ENCODE data around the gene HARS1. TPM values are rescaled to one million over a fixed set of nuclear protein-coding genes. Genes with fewer than 3 reads are reported as not detected.
A peak's percentile ranks its signal among the peaks of the same experiment; 100 is the strongest.
"Not testable (repeated sequence)": the region's sequence is repeated elsewhere in the genome, so short reads cannot be mapped to it uniquely, and the experiment has no call there.

The HARS1 gene, protein sequence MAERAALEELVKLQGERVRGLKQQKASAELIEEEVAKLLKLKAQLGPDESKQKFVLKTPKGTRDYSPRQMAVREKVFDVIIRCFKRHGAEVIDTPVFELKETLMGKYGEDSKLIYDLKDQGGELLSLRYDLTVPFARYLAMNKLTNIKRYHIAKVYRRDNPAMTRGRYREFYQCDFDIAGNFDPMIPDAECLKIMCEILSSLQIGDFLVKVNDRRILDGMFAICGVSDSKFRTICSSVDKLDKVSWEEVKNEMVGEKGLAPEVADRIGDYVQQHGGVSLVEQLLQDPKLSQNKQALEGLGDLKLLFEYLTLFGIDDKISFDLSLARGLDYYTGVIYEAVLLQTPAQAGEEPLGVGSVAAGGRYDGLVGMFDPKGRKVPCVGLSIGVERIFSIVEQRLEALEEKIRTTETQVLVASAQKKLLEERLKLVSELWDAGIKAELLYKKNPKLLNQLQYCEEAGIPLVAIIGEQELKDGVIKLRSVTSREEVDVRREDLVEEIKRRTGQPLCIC
- 10 to 100 TPM; 55.2 to 81.9 (median 67.2) TPM for polyA plus RNA-seq (ENCODE audit: insufficient read length in 4 of 4)

DNA sequence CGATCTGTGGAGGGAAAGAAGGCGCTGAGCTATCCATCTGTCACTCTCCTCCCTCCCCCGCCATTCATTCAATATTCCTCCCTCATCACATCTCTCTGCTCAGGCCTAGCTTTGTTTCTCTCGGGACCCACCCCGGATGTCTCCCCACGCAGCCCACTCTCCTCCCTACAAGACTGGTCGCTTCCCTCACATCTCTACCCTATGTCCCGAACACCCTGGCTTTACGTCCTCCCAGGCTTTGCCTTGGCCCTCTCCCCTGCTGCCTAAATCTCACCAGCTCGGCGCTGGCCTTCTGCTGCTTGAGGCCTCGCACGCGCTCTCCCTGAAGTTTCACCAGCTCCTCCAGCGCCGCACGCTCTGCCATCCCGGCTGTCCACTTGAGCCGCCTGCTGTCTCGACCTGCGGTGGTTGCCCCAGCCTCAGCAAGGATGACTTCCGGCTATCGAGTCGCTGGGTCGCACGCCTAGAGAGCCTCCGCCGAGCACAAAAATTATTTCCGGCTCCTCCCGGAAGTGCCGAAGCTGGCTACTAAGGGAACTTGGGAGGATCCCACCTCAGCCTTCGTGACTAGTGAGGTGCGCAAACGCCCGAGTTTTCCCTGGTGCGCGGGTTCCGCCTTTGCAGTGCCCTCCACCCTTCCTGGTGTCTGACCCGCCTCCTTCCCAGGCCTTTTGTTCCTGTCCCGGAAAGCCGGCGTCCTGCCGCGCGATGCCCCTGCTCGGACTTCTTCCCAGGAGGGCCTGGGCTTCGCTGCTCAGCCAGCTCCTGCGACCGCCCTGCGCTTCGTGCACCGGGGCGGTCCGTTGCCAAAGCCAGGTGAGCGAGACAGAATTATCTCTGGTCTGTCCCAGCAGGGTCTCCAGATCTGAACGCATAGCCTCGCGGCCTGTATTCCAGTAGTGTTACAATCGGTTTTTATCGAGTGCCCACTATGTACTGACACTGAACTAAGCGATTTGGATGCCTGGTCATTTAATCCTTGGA lies at the start of gene HARS1, which contains the start of gene HARS2:
Gene HARS1, minus strand, starts transcription at position 430 of the 984 bp plus-strand sequence. Its CDS starts 66 bp downstream, at position 364.
Gene HARS2, plus strand, starts transcription at position 515 of the 984 bp plus-strand sequence. Its CDS starts 194 bp downstream, at position 709.
- DNase-seq (ENCODE audit: low read depth in 4 of 4, low spot score in 3 of 4), result peak; percentile 67 to 81 (median 73)

DNA sequence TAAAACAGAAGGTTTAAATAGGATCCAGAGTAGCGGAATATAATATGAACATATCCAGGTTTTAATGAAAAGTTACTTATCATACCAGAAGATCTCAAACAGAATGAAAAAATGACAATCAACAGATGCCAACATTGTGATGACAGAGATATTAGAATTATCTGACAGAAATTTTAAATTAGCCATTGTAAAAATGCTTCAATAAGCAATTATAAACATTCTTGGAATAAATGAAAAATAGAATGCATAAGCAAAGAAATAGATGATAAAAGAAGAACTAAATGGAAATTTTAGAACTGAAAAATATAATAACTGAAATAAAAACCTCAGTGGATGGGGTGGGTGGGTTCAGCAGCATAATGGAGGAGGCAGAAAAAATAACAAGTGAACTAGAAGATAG lies 46.3 kb upstream of the HARS1 start:
- no peak for DNase-seq (ENCODE audit: low read depth in 4 of 4, low spot score in 3 of 4)

DNA sequence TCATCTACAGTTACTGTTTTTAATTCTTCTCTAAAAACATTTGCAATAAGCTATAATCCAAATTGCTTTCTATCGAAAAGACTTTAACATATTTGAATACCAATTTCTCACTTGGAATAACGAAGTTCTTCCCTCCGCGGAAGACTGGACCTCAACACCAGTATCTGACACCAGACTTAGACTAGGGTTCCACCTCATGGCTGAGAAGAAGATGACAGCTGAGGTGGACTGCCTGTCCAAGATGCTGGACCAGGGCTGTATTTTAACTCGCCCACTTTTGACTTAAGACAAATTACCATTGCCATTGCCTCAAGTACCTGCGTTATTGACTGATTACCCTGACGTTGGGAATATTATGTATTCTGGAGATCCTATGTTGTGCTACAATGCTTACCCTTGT lies 43.2 kb upstream of the HARS1 start:
- DNase-seq (ENCODE audit: low read depth in 4 of 4, low spot score in 3 of 4), result no peak

DNA sequence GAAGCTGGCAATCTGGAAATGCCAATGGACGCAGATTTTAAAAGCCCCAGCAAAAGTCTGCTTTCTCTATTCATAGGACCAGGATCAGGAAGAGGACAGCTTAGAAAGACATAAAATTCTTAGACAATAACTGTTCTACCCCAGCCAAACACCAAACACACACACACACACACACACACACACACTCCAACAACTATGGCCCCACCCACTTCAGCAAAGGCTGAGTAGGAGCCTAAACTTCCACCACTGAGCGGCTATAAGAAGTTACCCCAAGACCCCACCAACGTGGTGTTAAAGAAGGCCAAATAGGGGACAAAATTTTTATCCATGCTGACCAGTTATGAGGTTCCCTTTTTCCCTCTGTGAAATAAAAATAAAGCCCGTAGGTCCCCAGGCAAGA lies 41.9 kb upstream of the HARS1 start:
- no peak for DNase-seq (ENCODE audit: low read depth in 4 of 4, low spot score in 3 of 4)

DNA sequence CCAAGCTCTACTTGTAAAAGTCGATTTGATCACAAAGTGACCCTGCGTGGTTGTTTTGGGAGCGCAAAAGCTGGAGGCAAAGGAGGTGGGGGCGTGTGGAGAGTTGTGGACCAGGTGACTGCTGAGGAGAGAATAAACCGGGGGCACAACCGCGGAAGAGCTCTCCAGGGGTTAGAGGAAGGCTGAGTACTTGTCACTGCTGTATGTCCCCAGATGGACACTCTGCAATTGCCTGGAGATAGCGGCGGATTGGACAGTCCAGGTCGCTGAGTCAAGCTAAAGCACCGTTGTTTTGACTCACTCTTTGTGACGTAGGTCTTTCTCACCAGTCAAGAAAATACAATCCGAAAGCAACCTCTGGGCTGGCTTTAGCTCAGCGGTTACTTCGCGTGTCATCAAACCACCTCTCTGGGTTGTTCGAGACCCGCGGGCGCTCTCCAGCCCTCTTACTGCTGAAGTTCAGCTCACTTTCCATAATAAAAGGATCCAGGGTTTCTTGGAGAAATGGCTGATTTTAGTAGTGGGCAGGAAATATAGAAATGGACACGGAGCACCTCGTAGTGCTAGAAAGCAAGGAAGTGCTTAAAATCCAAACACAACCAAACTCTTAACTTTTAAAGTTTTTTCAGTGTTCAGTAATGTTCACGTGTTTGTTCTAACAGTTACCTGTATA lies 34.8 kb upstream of the HARS1 start:
- peak in 1 of 4 donors; percentile 14 for DNase-seq (ENCODE audit: low read depth in 4 of 4, low spot score in 3 of 4)

DNA sequence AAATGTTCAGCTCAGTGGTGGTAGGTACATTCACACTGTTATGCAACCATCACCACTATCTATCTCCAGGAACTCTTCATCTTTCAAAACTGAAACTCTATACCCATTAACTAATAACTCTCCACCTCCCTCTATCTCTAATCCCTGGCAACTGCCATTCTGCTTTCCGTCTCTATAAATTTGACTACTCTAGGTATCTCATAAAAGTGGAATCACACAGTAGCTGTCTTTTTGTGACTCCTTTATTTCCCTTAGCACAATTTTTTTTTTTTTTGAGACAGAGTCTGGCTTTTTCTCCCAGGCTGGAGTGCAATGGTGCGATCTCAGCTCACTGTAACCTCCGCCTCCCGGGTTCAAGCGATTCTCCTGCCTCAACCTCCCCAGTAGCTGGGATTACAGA lies 30.2 kb upstream of the HARS1 start:
- DNase-seq (ENCODE audit: low read depth in 4 of 4, low spot score in 3 of 4), result not testable (repeated sequence)

DNA sequence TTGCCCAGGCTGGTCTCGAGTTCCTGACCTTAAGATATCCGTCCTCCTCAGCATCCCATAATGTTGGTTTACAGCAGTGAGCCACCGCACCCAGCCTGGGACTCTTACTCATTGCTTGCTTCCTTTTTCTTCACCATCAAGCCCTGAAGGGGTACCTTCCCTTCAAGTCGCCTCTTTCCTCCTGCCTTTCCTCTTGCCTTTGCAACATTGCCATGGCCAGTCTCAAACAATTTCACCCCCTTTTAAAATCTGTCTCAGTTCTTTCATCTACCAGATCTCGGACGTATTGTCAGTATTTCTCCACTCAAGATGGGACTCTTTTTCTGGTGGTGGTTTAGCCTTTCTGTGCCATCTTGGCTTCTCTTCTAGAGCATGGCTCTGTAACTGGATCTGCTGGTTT lies 29.6 kb upstream of the HARS1 start:
- not testable (repeated sequence) for DNase-seq (ENCODE audit: low read depth in 4 of 4, low spot score in 3 of 4)

DNA sequence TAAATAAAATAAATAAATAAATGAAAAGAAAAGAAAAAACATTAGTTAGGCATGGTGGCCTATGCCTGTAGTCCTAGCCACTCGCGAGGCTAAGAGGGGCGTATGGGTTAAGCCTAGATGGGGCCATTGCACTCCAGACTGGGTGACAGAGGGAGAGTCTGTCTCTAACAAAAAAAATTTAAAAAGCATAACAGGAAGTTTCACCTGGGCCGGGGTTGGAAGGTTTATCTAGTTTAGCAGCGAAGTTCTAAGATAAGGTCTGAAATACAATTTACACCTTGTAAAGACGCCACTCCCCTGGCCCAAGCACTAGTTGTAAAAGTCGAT lies 27.1 kb upstream of the HARS1 start:
- DNase-seq (ENCODE audit: low read depth in 4 of 4, low spot score in 3 of 4), result no peak

DNA sequence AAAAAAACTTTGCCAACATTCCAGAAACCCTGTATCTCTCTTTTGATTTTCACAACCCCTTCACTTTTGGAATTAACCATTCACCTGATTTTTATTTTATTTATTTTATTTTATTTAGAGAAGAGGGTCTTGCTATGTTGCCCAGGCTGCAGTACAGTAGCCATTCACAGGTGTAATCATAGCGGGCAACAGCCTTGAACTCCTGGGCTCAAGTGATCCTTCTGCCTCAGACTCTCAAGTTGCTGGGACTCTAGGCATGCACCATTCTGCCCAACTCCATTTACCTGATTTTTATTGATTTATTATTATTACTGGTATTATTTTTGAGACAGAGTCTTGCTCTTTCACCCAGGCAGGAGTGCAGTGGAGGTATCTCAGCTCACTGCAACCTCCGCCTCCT lies 25.1 kb upstream of the HARS1 start:
- DNase-seq (ENCODE audit: low read depth in 4 of 4, low spot score in 3 of 4), result not testable (repeated sequence)

DNA sequence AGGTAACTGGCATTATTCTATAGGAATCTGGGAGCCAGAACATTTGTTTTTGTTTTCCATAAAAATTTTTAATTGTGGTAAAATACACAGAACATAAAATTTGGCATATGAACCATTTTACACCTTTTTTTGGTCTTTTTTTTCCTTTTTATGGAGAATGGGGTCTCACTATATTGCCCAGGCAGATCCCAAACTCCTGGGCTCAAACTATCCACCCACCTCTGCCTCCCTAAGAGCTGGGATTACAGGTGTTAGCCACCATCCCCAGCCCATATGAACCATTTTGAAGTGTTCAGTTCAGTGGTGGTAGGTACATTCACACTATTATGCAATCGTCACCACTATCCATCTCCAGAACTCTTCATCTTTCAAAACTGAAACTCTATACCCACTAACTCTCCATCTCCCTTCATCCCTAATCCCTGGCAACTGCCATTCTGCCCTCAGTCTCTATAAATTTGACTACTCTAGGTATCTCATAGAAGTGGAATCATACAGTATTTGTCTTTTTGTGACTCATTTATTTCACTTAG lies 22.5 kb upstream of the HARS1 start:
- no peak for DNase-seq (ENCODE audit: low read depth in 4 of 4, low spot score in 3 of 4)

DNA sequence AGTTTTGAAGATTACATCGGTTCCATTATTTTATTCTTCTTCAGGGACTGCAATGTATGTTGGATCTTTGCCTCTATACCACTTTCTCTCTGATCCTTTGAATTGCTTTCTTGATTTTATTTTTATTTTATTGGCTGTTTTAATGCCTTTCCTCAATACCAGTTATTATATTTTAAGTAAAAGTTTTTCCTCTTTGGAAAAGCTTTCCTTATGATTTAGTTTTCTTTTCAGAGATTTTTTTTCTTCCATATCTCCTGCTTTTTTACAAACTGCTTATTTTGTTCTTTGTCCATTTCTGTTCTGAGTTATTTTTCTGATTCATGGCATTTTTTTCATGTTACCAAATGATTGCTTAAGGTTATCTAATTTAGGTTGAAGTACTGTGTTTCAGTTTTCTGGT lies 20.6 kb upstream of the HARS1 start:
- DNase-seq (ENCODE audit: low read depth in 4 of 4, low spot score in 3 of 4), result no peak

DNA sequence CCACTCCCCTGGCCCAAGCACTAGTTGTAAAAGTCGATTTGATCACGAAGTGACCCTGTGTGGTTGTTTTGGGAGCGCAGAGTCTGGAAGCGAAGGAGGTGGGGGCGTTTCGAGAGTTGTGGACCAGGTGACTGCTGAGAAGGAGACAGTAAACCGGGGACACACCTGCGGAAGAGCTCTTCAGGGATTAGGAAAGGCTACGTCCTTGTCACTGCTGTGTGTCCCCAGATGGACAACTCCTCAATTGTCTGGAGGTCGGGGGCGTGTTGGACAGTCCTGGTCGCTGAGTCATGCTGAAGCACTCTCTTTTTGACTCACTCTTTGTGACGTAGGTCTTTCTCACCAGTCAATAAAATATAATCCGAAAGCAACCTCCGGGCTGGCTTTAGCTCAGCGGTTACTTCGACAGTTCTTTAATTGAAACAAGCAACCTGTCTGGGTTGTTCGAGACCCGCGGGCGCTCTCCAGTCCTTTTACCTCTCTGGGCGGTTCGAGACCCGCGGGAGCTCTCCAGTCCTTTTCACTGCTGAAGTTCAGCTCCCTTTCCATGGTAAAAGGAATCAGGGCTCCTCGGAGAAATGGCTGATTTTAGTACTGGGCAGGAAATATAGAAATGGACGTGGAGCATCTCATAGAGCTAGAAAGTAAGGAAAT lies 19.9 kb upstream of the HARS1 start:
- peak; percentile 58 to 75 (median 64) for DNase-seq (ENCODE audit: low read depth in 4 of 4, low spot score in 3 of 4)

DNA sequence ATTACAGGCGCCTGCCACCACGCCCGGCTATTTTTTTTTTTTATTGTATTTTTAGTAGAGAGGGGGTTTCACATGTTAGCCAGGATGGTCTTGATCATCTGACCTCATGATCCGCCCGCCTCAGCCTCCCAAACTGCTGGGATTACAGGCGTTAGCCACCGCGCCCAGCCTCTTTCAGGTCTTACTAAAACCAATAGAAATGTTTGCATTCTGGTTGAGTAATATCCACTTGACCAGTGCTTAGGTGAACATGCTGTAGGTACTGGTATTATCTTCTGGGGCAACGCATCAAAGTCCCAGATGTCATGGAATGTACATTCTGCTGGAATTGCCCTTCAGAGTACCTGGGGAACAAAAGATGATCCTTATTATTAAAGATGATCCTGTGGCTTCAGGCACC lies 17.6 kb upstream of the HARS1 start:
- not testable (repeated sequence) for DNase-seq (ENCODE audit: low read depth in 4 of 4, low spot score in 3 of 4)

DNA sequence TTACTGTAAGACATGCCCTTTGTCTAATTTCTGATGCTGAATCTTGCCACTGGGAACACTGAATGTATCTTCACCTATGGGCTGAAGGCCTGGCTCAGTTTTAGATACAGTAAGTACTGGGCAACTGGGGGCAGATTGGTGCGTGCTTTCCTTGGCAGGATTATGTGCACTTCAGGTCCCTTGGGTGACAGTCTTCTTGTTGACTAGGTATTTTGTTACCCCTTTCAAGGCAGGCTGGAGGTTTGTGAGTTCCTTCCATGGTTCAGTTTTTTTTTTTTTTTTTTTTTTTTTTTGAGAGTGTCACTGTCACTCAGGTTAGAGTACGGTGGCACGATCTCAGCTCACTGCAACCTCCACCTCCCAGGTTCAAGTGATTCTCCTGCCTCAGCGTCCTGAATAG lies 16.6 kb upstream of the HARS1 start:
- no peak for DNase-seq (ENCODE audit: low read depth in 4 of 4, low spot score in 3 of 4)

DNA sequence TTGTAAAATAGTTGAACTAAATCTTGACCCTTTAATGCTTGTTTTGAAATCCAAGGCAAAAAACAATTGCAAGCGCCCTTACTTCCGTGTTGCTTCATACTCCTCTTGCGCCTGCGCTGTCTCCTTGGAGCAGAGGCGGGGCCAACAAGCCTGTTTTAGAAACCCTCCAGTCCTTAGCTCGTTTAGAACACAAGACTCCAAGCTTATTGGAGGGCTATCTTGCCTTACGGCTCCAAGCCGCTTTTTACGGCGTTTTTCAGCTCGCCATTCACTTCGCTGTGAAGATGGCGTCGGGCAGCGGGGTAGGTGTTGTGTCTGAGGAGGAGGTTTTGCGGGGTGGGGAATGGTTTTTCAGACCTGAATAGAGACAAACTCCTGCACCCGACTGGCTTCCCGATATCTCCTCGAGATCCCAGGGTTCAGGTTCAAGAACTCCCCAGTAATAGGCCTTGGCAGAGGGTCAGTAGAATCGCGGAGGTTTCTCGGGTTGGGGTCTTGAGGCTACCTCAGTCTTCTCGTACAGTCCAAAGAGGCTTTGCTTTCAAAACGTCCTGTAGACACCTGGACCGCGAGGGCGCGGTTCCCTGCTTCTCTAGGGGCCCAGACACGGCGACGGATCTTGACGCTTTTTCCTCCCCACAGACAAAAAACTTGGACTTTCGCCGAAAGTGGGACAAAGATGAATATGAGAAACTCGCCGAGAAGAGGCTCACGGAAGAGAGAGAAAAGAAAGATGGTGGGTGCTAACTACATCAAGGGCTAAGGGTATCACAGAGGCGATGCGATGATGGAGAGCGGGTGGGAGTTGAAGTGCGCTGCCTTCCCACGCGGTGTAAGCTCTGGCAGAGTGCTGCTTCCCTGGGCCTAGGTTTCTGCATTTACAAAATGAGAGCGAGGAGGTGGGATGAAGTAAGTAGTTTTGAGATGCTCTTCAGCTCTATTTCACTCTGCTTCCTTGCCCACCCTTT lies 9.3 kb upstream of the HARS1 start, which contains the start of gene ZMAT2:
Gene ZMAT2, plus strand, starts transcription at position 271 of the 968 bp plus-strand sequence. Its CDS starts 14 bp downstream, at position 285.
- peak; percentile 90 to 96 (median 92) for DNase-seq (ENCODE audit: low read depth in 4 of 4, low spot score in 3 of 4)

DNA sequence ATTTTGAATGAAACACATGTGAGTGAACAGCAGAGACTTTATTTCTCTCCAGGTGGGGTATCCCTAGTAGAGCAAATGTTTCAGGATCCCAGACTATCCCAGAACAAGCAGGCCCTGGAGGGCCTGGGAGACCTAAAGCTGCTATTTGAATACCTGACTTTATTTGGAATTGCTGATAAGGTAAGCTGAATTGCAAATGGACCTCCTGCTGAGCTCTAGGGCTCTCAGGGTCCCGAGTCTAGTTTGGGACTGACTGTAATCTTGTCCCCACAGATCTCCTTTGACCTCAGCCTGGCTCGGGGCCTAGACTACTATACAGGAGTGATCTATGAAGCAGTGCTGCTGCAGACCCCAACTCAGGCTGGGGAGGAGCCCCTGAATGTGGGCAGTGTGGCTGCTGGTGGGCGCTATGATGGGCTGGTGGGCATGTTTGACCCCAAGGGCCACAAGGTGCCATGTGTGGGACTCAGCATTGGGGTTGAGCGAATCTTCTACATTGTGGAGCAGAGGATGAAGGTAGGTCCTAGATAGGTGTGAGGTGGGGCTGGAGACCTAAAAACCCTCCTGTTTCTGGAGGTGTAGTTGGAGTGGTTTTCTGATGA lies 5.8 kb upstream of the HARS1 start:
- no peak for DNase-seq (ENCODE audit: low read depth in 4 of 4, low spot score in 3 of 4)

DNA sequence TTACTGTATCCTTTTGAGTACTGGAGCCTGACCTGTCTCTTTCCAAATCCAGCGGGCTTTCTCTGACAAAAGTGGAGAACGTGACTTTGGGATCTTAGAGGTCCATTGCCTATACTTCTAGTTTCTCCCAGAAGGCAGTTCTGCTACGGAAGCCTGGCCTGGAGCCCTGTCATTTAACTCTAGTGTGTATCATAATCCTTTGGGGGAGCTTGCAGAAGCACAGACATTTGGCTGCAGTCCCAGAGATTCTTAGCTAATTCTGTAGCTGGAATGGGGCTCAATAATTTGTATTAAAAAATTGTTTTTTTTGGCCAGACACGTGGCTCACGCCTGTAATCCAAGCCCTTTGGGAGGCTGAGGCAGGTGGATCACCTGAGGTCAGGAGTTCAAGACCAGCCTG lies 3.1 kb upstream of the HARS1 start:
- DNase-seq (ENCODE audit: low read depth in 4 of 4, low spot score in 3 of 4), result no peak

DNA sequence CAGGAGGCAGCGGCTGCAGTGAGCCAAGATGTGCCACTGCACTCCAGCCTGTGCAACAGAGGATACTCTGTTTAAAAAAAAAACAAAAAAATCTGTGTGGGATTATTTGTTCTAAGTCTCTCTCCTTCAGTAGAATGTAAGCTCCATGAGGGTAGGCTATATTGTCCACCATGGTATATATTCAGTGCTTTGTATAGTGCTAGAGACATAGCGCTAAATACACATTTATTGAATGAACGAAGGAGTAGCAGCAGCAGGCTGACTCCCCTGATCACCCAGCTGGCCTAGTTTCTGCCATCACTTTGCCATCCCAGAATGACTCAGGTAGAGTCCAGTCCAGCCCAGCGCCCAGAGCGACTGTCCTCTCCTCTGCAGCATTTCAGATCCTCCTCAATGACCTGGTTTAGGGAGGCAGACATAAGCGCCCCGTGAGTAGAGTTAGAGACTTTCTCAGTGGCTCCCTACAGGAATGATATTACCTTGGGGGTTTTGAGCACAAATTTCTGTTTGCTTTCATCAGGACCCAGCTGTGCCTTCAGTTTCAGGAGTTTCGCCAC lies 716 bp downstream of the HARS1 start:
- DNase-seq (ENCODE audit: low read depth in 4 of 4, low spot score in 3 of 4), result no peak
